Uterus (tissue), 4 donors: ENCODE data around the gene COX6B1. TPM values are rescaled to one million over a fixed set of nuclear protein-coding genes. Genes with fewer than 3 reads are reported as not detected.

Source experiments
- DNase-seq, 2 donors: peaks; one replicate each; pipeline ENCODE4 v3.0.0-alpha.2; 2019 to 2020
- H3K27ac ChIP-seq, 2 donors: fragments of 200-600 bp; sonication (generic); 1 replicate in 1 of 2; 2 replicates in 1 of 2; pipeline ENCODE4 v1.5.1; 2016 to 2018
- H3K27me3 ChIP-seq, 2 donors: fragments of 200-600 bp; sonication (generic); one replicate each; pipeline ENCODE4 v1.5.1; 2018 to 2019; ENCODE audit warnings: control low read depth in 1 of 2
- H3K36me3 ChIP-seq, 2 donors: fragments of 200-600 bp; sonication (generic); one replicate each; pipeline ENCODE4 v1.5.1; 2019; ENCODE audit warnings: control low read depth in 1 of 2
- H3K4me1 ChIP-seq, 2 donors: fragments of 200-600 bp; sonication (generic); one replicate each; pipeline ENCODE4 v1.5.1; 2018 to 2019; ENCODE audit warnings: control low read depth in 1 of 2
- H3K4me3 ChIP-seq, 2 donors: fragments of 200-600 bp; sonication (generic); 1 replicate in 1 of 2; 2 replicates in 1 of 2; pipeline ENCODE4 v1.5.1; 2018 to 2019; ENCODE audit warnings: mild to moderate bottlenecking in 1 of 2
- H3K9me3 ChIP-seq, 2 donors: fragments of 200-600 bp; sonication (generic); one replicate each; pipeline ENCODE4 v1.5.1; 2019; ENCODE audit warnings: control low read depth in 1 of 2
- POLR2A ChIP-seq, 2 donors: fragments of 450-650 bp; IDR thresholded peaks; one replicate each; pipeline ENCODE4 v1.6.1; 2016; ENCODE audit warnings: antibody characterized with exemption in 2 of 2, mild to moderate bottlenecking in 1 of 2, moderate library complexity in 1 of 2
- intact Hi-C: fragments of 100-400 bp; cut with DNase I; formaldehyde crosslinking; loops from one replicate; pipeline ENCODE4 v1.15.1; 2023; ENCODE audit warnings: low total_unique reads
- total RNA-seq, 4 donors: library from RNA; depleted of rRNA in 3 of 4; stranded (reverse); fragments of >200 nt in 3 of 4; gene quantifications; one replicate each; pipeline versions ENCODE4 v1.1.0 to v1.2.4, GENCODE V29; 2014 to 2023
- TF ChIP-seq, protein P1 (sequence below), 4 experiments: fragments of 200-600 bp in 2 of 4; fragments of 450-650 bp in 2 of 4; sonication (generic) in 2 of 4; IDR thresholded peaks; one replicate each; pipeline ENCODE4 v1.5.1; 2016 to 2019; ENCODE audit warnings: antibody characterized with exemption in 4 of 4, mild to moderate bottlenecking in 2 of 4, moderate library complexity in 1 of 4
- donor health status: DM: yes; HTN: yes; CAD: no.

COX6B1 gene
- total RNA-seq, 4 donors from 2014 or later = 47.4 to 344 (median 208) TPM

DNA sequence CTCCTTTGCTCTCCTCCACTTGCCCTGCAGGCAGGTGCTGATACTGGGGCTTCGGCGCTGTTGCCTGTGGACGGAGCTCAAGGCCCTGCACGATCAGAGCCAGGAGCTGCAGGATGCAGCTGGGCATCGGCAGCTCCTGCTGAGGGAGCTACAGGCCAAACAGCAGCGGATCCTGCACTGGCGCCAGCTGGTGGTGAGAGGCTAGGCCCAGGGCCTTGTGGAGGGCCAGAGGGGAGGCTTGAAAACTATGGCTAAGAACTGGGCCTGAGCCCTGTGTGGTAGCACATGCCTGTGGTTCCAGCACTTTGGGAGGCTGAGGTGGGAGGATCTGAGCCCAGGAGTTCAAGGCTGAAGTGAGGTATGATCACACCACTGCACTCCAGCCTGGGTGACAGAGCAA is 29.3 kb upstream of the COX6B1 start:
- H3K9me3 ChIP-seq = no peaks in the 10 kb centered on the region
- H3K4me3 ChIP-seq = no peak overlapping the region
- H3K36me3 ChIP-seq = no peaks in the 10 kb centered on the region
- DNase-seq = no peak
- no peak for TF ChIP-seq POLR2A (IDR thresholded peaks at IDR 0.05)
- TF ChIP-seq, protein P1, sequence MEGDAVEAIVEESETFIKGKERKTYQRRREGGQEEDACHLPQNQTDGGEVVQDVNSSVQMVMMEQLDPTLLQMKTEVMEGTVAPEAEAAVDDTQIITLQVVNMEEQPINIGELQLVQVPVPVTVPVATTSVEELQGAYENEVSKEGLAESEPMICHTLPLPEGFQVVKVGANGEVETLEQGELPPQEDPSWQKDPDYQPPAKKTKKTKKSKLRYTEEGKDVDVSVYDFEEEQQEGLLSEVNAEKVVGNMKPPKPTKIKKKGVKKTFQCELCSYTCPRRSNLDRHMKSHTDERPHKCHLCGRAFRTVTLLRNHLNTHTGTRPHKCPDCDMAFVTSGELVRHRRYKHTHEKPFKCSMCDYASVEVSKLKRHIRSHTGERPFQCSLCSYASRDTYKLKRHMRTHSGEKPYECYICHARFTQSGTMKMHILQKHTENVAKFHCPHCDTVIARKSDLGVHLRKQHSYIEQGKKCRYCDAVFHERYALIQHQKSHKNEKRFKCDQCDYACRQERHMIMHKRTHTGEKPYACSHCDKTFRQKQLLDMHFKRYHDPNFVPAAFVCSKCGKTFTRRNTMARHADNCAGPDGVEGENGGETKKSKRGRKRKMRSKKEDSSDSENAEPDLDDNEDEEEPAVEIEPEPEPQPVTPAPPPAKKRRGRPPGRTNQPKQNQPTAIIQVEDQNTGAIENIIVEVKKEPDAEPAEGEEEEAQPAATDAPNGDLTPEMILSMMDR (IDR thresholded peaks at IDR 0.05) = no peak
- no peaks in the 10 kb centered on the region for H3K4me1 ChIP-seq
- H3K27ac ChIP-seq = no peak overlapping the region
- intact Hi-C loops = no loop called here
- H3K27me3 ChIP-seq = no peaks in the 10 kb centered on the region

DNA sequence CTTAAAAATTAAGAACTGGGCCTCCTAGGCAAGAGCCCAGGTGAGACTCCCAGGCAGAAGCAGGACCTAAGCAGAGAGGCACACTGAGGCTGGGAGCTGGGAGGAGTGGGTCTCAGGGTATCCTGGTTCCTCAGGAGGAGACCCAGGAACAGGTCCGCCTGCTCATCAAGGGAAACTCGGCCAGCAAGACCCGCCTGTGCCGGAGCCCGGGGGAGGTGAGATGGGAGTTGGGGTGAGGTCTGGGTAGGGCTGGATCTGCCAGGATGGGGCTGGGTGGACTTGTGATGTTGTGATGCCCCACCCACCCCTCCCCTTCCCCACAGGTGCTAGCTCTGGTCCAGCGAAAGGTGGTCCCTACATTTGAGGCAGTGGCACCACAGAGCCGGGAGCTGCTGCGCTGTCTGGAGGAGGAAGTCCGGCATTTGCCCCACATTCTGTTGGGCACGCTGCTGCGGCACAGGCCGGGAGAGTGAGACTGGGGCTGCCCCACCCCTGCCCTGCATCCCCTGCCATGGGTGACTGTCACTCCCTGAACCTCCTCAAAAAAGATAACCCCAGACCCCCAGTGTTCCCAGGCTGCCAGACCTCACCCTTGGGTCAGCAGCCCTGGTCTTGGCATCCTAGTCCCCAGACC is 28.7 kb upstream of the COX6B1 start:
- TF ChIP-seq POLR2A (IDR thresholded peaks at IDR 0.05) = no peak
- TF ChIP-seq, protein P1 (IDR thresholded peaks at IDR 0.05) = no peak
- Histone ChIP-seq H3K27ac (no peak overlapping the region), H3K4me1 (no peaks in the 10 kb centered on the region), H3K9me3 (no peaks in the 10 kb centered on the region), H3K36me3 (no peaks in the 10 kb centered on the region), H3K4me3 (no peak overlapping the region), H3K27me3 (no peaks in the 10 kb centered on the region)
- intact Hi-C loops = no loop called here
- DNase-seq = no peak

DNA sequence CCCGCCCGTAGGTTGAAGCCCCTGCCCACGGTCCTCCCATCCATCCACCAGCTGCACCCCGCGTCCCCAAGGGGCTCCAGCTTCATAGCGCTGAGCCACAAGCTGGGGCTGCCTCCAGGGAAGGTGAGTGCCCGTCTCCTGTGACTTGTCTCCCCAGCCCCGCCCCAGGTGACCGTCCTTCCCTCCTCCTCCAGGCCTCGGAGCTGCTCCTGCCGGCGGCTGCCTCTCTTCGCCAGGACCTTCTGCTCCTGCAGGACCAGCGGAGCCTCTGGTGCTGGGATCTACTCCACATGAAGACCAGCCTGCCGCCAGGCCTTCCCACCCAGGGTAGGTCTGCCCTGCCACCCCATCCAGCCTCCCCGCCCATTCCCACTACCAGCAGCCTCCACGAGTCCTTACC is 28.1 kb upstream of the COX6B1 start:
- no peaks in the 10 kb centered on the region for H3K4me1 ChIP-seq
- H3K9me3 ChIP-seq = no peaks in the 10 kb centered on the region
- H3K27ac ChIP-seq = no peak overlapping the region
- no peaks in the 10 kb centered on the region for H3K27me3 ChIP-seq
- DNase-seq = no peak
- intact Hi-C loops = no loop called here
- no peaks in the 10 kb centered on the region for H3K36me3 ChIP-seq
- H3K4me3 ChIP-seq = no peak overlapping the region
- TF ChIP-seq, protein P1 (IDR thresholded peaks at IDR 0.05) = no peak
- no peak for TF ChIP-seq POLR2A (IDR thresholded peaks at IDR 0.05)

DNA sequence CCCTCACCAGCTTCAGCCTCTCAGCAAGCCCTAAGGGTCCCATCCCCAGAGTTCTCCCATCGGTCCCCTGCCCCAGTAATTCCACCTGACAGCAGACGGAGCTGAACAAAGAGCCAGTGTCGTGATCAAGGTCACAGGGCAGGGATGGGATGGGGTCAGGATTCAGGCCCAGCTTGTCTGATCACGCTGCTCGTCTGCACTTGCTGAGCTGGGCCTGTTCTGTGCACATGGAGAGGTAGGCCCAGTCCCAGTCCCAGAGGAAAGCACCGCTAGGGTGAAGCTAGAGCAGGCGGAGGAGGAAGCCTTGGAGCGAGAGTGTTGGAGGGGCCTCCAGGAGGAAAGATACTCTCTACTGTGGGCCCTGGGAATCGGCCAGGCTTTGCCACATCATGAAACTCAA is 26.4 kb upstream of the COX6B1 start:
- no peaks in the 10 kb centered on the region for H3K36me3 ChIP-seq
- H3K27me3 ChIP-seq = no peaks in the 10 kb centered on the region
- H3K27ac ChIP-seq = no peak overlapping the region
- no peaks in the 10 kb centered on the region for H3K4me1 ChIP-seq
- no peak for DNase-seq
- no peaks in the 10 kb centered on the region for H3K9me3 ChIP-seq
- TF ChIP-seq POLR2A (IDR thresholded peaks at IDR 0.05) = no peak
- TF ChIP-seq, protein P1 (IDR thresholded peaks at IDR 0.05) = no peak
- intact Hi-C loops = no loop called here
- no peak overlapping the region for H3K4me3 ChIP-seq

DNA sequence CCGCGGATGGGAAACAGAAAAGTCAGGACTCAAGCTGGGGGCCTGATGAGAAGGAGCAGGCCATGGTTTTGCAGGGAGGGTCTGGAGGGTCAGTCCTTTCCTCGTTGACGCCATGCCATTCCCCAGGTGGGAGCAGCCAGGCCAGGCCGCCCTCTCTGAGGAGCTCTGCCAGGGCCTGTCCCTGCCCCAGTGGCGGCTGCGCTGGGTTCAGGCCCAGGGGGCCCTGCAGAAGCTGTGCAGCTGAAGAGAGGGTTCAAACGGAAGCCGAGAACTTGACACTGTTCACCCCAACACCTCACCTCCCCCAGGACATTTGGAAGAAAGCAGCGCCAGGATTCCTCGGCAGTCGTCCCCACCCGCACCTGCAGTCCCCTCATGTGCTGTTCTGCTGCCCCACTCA is 25.4 kb upstream of the COX6B1 start:
- intact Hi-C loops = no loop called here
- Histone ChIP-seq H3K9me3 (no peaks in the 10 kb centered on the region), H3K27ac (no peak overlapping the region), H3K27me3 (no peaks in the 10 kb centered on the region), H3K4me3 (no peak overlapping the region), H3K4me1 (no peaks in the 10 kb centered on the region), H3K36me3 (no peaks in the 10 kb centered on the region)
- no peak for TF ChIP-seq POLR2A (IDR thresholded peaks at IDR 0.05)
- TF ChIP-seq, protein P1 (IDR thresholded peaks at IDR 0.05) = no peak
- no peak for DNase-seq
